ENCODE measurements around the gene SENP6. TPM values are rescaled to one million over a fixed set of nuclear protein-coding genes. Genes with fewer than 3 reads are reported as not detected.
A peak's percentile ranks its signal among the peaks of the same experiment; 100 is the strongest.
"Not testable (repeated sequence)": the region's sequence is repeated elsewhere in the genome, so short reads cannot be mapped to it uniquely, and the experiment has no call there.

SENP6 gene
- total and polyA plus RNA-seq, 3 donors from 2014 or later: 42.7 to 152 (median 151) TPM

GRCh38 chr6:75624335-75624734 lies 22.7 kb downstream of the SENP6 start:
- TF ChIP-seq CTCF (IDR thresholded peaks at IDR 0.05) (no peak), POLR2A (IDR thresholded peaks at IDR 0.05) (no peak)
- no peaks in the 10 kb centered on the region for H3K9me3 ChIP-seq
- WGBS, 2 donors: 91 to 98% methylated on average over 4 of the region's 4 CpGs
- H3K27ac ChIP-seq: no peak overlapping the region
- H3K4me1 ChIP-seq: peaks cover 6% of the 10 kb centered on the region
- DNase-seq: no peak
- intact Hi-C loops (cut with DNase I; ENCODE audit: low total_unique reads): no loop called here
- H3K36me3 ChIP-seq (ENCODE audit: low read depth, missing control alignments): no peaks in the 10 kb centered on the region
- H3K27me3 ChIP-seq: no peaks in the 10 kb centered on the region
- H3K4me3 ChIP-seq: no peak overlapping the region

DNA sequence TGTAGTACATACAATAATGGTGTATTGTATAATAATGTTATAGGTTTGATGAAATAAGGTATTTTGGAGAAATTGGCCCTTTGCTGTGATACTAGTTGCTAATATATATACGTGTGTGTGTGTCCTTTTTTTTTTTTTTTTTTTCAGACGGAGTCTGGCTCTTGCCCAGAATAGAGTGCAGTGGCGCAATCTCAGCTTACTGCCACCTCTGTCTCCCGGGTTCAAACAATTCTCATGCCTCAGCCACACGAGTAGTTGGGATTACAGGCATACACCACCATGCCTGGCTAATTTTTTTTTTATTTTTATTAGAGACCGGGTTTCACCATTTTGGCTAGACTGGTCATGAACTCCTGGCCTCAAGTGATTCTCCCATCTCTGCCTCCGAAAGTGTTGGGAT lies 23.3 kb downstream of the SENP6 start:
- intact Hi-C loops (cut with DNase I; ENCODE audit: low total_unique reads): no loop called here
- peaks cover 6% of the 10 kb centered on the region for H3K4me1 ChIP-seq
- TF ChIP-seq POLR2A (IDR thresholded peaks at IDR 0.05) (no peak), CTCF (IDR thresholded peaks at IDR 0.05) (no peak)
- H3K36me3 ChIP-seq (ENCODE audit: low read depth, missing control alignments): no peaks in the 10 kb centered on the region
- 81 to 90% methylated on average over 7 of the region's 7 CpGs for WGBS, 2 donors
- H3K4me3 ChIP-seq: no peak overlapping the region
- H3K9me3 ChIP-seq: no peaks in the 10 kb centered on the region
- no peak overlapping the region for H3K27ac ChIP-seq
- no peak for DNase-seq
- H3K27me3 ChIP-seq: no peaks in the 10 kb centered on the region

DNA sequence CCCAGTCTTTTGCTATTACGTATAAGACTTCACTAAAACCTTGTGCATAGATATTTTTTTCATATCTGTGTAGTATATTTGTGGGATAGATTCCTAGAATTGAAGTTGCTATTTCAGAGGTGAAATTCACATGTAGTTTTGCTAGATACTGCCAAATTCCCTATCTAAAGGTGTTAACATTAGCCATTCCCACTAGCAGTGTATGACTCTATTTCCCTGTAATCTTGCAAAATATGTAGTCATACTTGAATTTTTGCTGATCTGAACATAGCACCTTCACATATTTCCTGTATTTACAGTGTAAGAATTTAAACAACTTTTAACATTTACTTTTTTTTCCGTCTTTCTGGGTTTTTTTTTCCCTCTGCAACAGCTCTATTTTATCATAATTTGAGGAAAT lies 24.9 kb downstream of the SENP6 start:
- no peaks in the 10 kb centered on the region for H3K36me3 ChIP-seq (ENCODE audit: low read depth, missing control alignments)
- H3K27me3 ChIP-seq: no peaks in the 10 kb centered on the region
- TF ChIP-seq POLR2A (IDR thresholded peaks at IDR 0.05) (no peak), CTCF (IDR thresholded peaks at IDR 0.05) (no peak)
- H3K4me1 ChIP-seq: no peaks in the 10 kb centered on the region
- no peak overlapping the region for H3K27ac ChIP-seq
- DNase-seq: no peak
- intact Hi-C loops (cut with DNase I; ENCODE audit: low total_unique reads): no loop called here
- H3K4me3 ChIP-seq: no peak overlapping the region
- H3K9me3 ChIP-seq: no peaks in the 10 kb centered on the region
- WGBS, 2 donors: 92 to 96% methylated on average over 2 of the region's 2 CpGs

GRCh38 chr6:75627708-75628107 lies 26.0 kb downstream of the SENP6 start:
- intact Hi-C loops (cut with DNase I; ENCODE audit: low total_unique reads); H3K27me3 ChIP-seq; H3K36me3 ChIP-seq (ENCODE audit: low read depth, missing control alignments): not testable (repeated sequence)

GRCh38 chr6:75631859-75632635 lies 30.4 kb downstream of the SENP6 start:
- intact Hi-C loops (cut with DNase I; ENCODE audit: low total_unique reads): no loop called here
- Histone ChIP-seq H3K27ac (peak overlapping the region in 1 of 2 donors; percentile 21), H3K9me3 (no peaks in the 10 kb centered on the region), H3K36me3 (ENCODE audit: low read depth, missing control alignments) (no peaks in the 10 kb centered on the region), H3K4me3 (no peak overlapping the region), H3K27me3 (no peaks in the 10 kb centered on the region), H3K4me1 (no peaks in the 10 kb centered on the region)
- DNase-seq: no peak
- TF ChIP-seq CTCF (IDR thresholded peaks at IDR 0.05) (no peak), POLR2A (IDR thresholded peaks at IDR 0.05) (no peak)
- 82 to 86% methylated on average over 5 of the region's 5 CpGs for WGBS, 2 donors

More at GRCh38 chr6:75627708-75628107, 26.0 kb downstream of the SENP6 start:
- not testable (repeated sequence) for H3K4me1 ChIP-seq, H3K9me3 ChIP-seq, H3K27ac ChIP-seq, DNase-seq, H3K4me3 ChIP-seq
- 90 to 93% methylated on average over 9 of the region's 9 CpGs for WGBS, 2 donors
